B cell (primary cell): ENCODE measurements around the gene COASY.

Experiments
- CTCF ChIP-seq: fragments of 200-600 bp; IDR thresholded peaks from one replicate; pipeline ENCODE4 v1.8.0; 2022; ENCODE audit warnings: antibody characterized with exemption, mild to moderate bottlenecking
- EZH2 ChIP-seq: IDR thresholded peaks from 2 replicates; pipeline ENCODE4 v1.6.1; 2012; ENCODE audit warnings: borderline replicate concordance, low read depth, mild to moderate bottlenecking, moderate library complexity, low read length; ENCODE audit not compliant: insufficient read depth, poor library complexity, severe bottlenecking

- TF ChIP-seq CTCF (no peak), EZH2 (no peak)
Measured at GRCh38 chr17:42613699-42614295, 51.8 kb downstream of the COASY start.
